Suprapubic skin (tissue), 4 donors: ENCODE data around the gene COL4A1. TPM values are rescaled to one million over a fixed set of nuclear protein-coding genes. Genes with fewer than 3 reads are reported as not detected.

ENCODE experiments used
- DNase-seq, 2 donors: peaks; one replicate each; pipeline ENCODE4 v3.0.0-alpha.2; 2019; ENCODE audit warnings: low spot score in 2 of 2
- H3K27ac ChIP-seq: fragments of 200-600 bp; sonication (generic); one replicate; pipeline ENCODE4 v1.5.1; 2019
- H3K27me3 ChIP-seq: fragments of 200-600 bp; sonication (generic); one replicate; pipeline ENCODE4 v1.5.1; 2019
- H3K36me3 ChIP-seq: fragments of 200-600 bp; sonication (generic); one replicate; pipeline ENCODE4 v1.5.1; 2019
- H3K4me1 ChIP-seq: fragments of 200-600 bp; sonication (generic); one replicate; pipeline ENCODE4 v1.5.1; 2019
- H3K4me3 ChIP-seq: fragments of 200-600 bp; sonication (generic); one replicate; pipeline ENCODE4 v1.5.1; 2019; ENCODE audit warnings: mild to moderate bottlenecking
- H3K9me3 ChIP-seq: fragments of 200-600 bp; sonication (generic); one replicate; pipeline ENCODE4 v1.5.1; 2019
- EP300 ChIP-seq: sonication (generic); formaldehyde crosslinking; IDR thresholded peaks from one replicate; pipeline ENCODE4 v1.6.1; 2017; ENCODE audit warnings: antibody characterized with exemption
- POLR2A ChIP-seq, 2 donors: fragments of 450-650 bp; IDR thresholded peaks; one replicate each; pipeline ENCODE4 v1.6.1; 2017; ENCODE audit warnings: antibody characterized with exemption in 2 of 2, mild to moderate bottlenecking in 2 of 2, moderate library complexity in 2 of 2
- POLR2AphosphoS5 ChIP-seq, 3 donors: sonication (generic); formaldehyde crosslinking; IDR thresholded peaks; one replicate each; pipeline ENCODE4 v1.6.1; 2017; ENCODE audit warnings: antibody characterized with exemption in 3 of 3
- WGBS: methylation state at CpG from one replicate; pipeline ENCODE4 v1.1.5; 2018; 5-methylcytosine and 5-hydroxymethylcytosine counted together
- total RNA-seq, 4 donors: library from RNA; depleted of rRNA; stranded (reverse); fragments of >200 nt; gene quantifications; one replicate each; pipeline ENCODE4 v1.1.0, GENCODE V29; 2016
- TF ChIP-seq, protein P1 (sequence below), 2 donors: fragments of 200-600 bp in 1 of 2; fragments of 450-650 bp in 1 of 2; sonication (generic) in 1 of 2; IDR thresholded peaks; one replicate each; pipeline ENCODE4 v1.5.1; 2016 to 2019; ENCODE audit warnings: antibody characterized with exemption in 2 of 2, mild to moderate bottlenecking in 1 of 2, moderate library complexity in 1 of 2

The COL4A1 gene
- total RNA-seq, 4 donors from 2014 or later: 36.7 to 60.8 (median 43.6) TPM

DNA sequence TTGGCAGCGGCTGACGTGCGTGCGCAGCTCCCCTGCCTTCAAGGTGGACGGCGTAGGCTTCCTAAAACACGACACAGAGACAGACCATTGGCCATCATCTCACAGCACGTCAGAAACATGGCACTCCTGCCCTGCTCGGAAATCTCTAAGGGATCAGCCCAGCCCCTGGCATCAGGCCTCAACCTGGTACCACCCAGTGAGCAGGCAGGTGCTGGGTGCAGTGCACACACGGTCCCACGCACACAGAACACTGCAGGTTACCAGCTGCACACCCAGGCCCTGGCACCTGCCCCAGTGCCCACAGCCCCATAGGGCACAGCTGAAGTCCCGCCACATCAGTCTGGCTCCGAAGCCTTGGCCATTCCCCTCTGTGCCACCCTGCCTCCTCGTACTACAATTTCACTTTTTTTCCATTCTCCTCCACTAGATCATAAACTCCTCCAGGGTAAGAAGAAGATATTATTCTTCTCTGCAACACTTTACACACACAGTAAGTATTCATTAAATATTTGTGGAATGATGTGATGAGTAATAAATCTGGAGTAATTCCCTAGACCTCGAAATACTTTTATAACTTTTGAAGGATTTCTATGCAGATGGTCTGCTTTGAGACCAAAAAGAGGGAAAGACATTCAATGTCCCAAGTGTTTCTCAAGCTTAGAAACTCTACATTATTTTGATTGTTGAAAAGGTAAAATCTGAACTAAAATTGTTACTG is 156.4 kb downstream of the COL4A1 start:
- H3K4me1 ChIP-seq: no peaks in the 10 kb centered on the region
- H3K36me3 ChIP-seq: peaks cover 13% of the 10 kb centered on the region
- no peak overlapping the region for H3K4me3 ChIP-seq
- no peak overlapping the region for H3K27ac ChIP-seq
- H3K27me3 ChIP-seq: no peaks in the 10 kb centered on the region
- no peak for DNase-seq
- H3K9me3 ChIP-seq: no peaks in the 10 kb centered on the region
- TF ChIP-seq, protein P1, sequence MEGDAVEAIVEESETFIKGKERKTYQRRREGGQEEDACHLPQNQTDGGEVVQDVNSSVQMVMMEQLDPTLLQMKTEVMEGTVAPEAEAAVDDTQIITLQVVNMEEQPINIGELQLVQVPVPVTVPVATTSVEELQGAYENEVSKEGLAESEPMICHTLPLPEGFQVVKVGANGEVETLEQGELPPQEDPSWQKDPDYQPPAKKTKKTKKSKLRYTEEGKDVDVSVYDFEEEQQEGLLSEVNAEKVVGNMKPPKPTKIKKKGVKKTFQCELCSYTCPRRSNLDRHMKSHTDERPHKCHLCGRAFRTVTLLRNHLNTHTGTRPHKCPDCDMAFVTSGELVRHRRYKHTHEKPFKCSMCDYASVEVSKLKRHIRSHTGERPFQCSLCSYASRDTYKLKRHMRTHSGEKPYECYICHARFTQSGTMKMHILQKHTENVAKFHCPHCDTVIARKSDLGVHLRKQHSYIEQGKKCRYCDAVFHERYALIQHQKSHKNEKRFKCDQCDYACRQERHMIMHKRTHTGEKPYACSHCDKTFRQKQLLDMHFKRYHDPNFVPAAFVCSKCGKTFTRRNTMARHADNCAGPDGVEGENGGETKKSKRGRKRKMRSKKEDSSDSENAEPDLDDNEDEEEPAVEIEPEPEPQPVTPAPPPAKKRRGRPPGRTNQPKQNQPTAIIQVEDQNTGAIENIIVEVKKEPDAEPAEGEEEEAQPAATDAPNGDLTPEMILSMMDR (IDR thresholded peaks at IDR 0.05): no peak
- TF ChIP-seq POLR2AphosphoS5 (IDR thresholded peaks at IDR 0.05) (no peak), EP300 (no peak), POLR2A (IDR thresholded peaks at IDR 0.05) (no peak)
- 76% methylated on average over 15 of the region's 15 CpGs for WGBS

GRCh38 chr13:110149036-110149435 is 157.9 kb downstream of the COL4A1 start:
- TF ChIP-seq, protein P1 (IDR thresholded peaks at IDR 0.05): no peak
- TF ChIP-seq POLR2A (IDR thresholded peaks at IDR 0.05) (no peak), POLR2AphosphoS5 (IDR thresholded peaks at IDR 0.05) (no peak), EP300 (no peak)
- DNase-seq: no peak
- no peaks in the 10 kb centered on the region for H3K27me3 ChIP-seq
- no peak overlapping the region for H3K4me3 ChIP-seq
- H3K9me3 ChIP-seq: no peaks in the 10 kb centered on the region
- H3K27ac ChIP-seq: no peak overlapping the region
- H3K36me3 ChIP-seq: peaks cover 6% of the 10 kb centered on the region
- H3K4me1 ChIP-seq: no peaks in the 10 kb centered on the region
- 97% methylated on average over 7 of the region's 7 CpGs for WGBS

- Histone ChIP-seq H3K27me3 (peaks cover 4% of the 10 kb centered on the region), H3K4me1 (peaks cover 16% of the 10 kb centered on the region), H3K9me3 (no peaks in the 10 kb centered on the region), H3K4me3 (no peak overlapping the region), H3K36me3 (no peaks in the 10 kb centered on the region), H3K27ac (no peak overlapping the region)
- no peak for TF ChIP-seq EP300
- TF ChIP-seq POLR2AphosphoS5 (IDR thresholded peaks at IDR 0.05): no peak
- TF ChIP-seq POLR2A (IDR thresholded peaks at IDR 0.05): no peak
- TF ChIP-seq, protein P1 (IDR thresholded peaks at IDR 0.05): no peak
- 91% methylated on average over 3 of the region's 3 CpGs for WGBS
- DNase-seq: no peak
Observed at GRCh38 chr13:110140099-110140498, 166.9 kb downstream of the COL4A1 start.

DNA sequence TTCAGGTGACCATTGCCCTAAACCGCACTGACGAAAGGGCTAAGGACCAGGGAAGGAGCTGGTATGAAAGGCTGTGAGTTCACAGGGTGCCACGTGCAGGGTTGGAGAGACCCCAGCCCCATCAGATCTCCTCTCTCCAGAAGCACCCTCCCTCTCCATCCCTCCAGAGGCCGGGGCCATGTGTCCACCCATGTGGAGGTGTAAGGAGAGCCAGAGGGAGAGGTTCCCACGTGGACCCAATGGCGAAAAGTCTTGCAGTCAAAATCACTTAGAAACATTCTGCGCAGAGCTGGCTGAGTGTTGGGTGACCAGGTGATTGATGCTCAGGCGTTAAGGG is 168.3 kb downstream of the COL4A1 start:
- peak overlapping the region; percentile 68 for H3K4me3 ChIP-seq
- 35% methylated on average over 7 of the region's 8 CpGs for WGBS
- DNase-seq: no peak
- H3K9me3 ChIP-seq: no peaks in the 10 kb centered on the region
- TF ChIP-seq POLR2A (IDR thresholded peaks at IDR 0.05): no peak
- no peak for TF ChIP-seq EP300
- TF ChIP-seq, protein P1 (IDR thresholded peaks at IDR 0.05): no peak
- no peak for TF ChIP-seq POLR2AphosphoS5 (IDR thresholded peaks at IDR 0.05)
- peaks cover 4% of the 10 kb centered on the region for H3K27me3 ChIP-seq
- H3K36me3 ChIP-seq: no peaks in the 10 kb centered on the region
- peaks cover 16% of the 10 kb centered on the region for H3K4me1 ChIP-seq
- H3K27ac ChIP-seq: no peak overlapping the region

- 0% methylated on average over 36 of the region's 60 CpGs for WGBS
- H3K9me3 ChIP-seq: no peaks in the 10 kb centered on the region
- peaks cover 16% of the 10 kb centered on the region for H3K4me1 ChIP-seq
- H3K27ac ChIP-seq: no peak overlapping the region
- DNase-seq: no peak
- TF ChIP-seq POLR2AphosphoS5 (IDR thresholded peaks at IDR 0.05) (peak in 1 of 3 donors; percentile 37), EP300 (peak; percentile 12)
- TF ChIP-seq, protein P1 (IDR thresholded peaks at IDR 0.05): no peak
- H3K27me3 ChIP-seq: peaks cover 4% of the 10 kb centered on the region
- H3K4me3 ChIP-seq: peak overlapping the region; percentile 68
- no peaks in the 10 kb centered on the region for H3K36me3 ChIP-seq
Observed at GRCh38 chr13:110138010-110138699, 168.8 kb downstream of the COL4A1 start.
